DND-41 (cell line): Measurements from ENCODE around the gene PCNX1.

Experiments used
- EZH2 ChIP-seq: IDR thresholded peaks from 3 replicates; pipeline ENCODE4 v1.6.1; 2012; ENCODE audit warnings: borderline replicate concordance, low read depth, mild to moderate bottlenecking, moderate library complexity, low read length, inconsistent platforms; ENCODE audit not compliant: severe bottlenecking
- TF ChIP-seq, protein P1 (sequence below): IDR thresholded peaks from 2 replicates; pipeline ENCODE4 v1.5.1; 2012; ENCODE audit warnings: borderline replicate concordance, low read length, moderate library complexity, mild to moderate bottlenecking; ENCODE audit not compliant: poor library complexity, severe bottlenecking; ENCODE audit errors: extremely low read depth

GRCh38 chr14:71003156-71003555, 95.9 kb downstream of the PCNX1 start:
- TF ChIP-seq, protein P1, sequence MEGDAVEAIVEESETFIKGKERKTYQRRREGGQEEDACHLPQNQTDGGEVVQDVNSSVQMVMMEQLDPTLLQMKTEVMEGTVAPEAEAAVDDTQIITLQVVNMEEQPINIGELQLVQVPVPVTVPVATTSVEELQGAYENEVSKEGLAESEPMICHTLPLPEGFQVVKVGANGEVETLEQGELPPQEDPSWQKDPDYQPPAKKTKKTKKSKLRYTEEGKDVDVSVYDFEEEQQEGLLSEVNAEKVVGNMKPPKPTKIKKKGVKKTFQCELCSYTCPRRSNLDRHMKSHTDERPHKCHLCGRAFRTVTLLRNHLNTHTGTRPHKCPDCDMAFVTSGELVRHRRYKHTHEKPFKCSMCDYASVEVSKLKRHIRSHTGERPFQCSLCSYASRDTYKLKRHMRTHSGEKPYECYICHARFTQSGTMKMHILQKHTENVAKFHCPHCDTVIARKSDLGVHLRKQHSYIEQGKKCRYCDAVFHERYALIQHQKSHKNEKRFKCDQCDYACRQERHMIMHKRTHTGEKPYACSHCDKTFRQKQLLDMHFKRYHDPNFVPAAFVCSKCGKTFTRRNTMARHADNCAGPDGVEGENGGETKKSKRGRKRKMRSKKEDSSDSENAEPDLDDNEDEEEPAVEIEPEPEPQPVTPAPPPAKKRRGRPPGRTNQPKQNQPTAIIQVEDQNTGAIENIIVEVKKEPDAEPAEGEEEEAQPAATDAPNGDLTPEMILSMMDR = no peak
- no peak for TF ChIP-seq EZH2
